ENCODE measurements around the gene SNORC. TPM values are rescaled to one million over a fixed set of nuclear protein-coding genes. Genes with fewer than 3 reads are reported as not detected.

Gene SNORC
- total and polyA plus RNA-seq, 2 of the 13 experiments (the other 11 are each of a cell fraction or from before 2014, with no cell fraction given): 59.1 to 86.1 TPM

GRCh38 chr2:232875256-232876121, 5.4 kb downstream of the SNORC start (continued):
- TF ChIP-seq, protein P1, sequence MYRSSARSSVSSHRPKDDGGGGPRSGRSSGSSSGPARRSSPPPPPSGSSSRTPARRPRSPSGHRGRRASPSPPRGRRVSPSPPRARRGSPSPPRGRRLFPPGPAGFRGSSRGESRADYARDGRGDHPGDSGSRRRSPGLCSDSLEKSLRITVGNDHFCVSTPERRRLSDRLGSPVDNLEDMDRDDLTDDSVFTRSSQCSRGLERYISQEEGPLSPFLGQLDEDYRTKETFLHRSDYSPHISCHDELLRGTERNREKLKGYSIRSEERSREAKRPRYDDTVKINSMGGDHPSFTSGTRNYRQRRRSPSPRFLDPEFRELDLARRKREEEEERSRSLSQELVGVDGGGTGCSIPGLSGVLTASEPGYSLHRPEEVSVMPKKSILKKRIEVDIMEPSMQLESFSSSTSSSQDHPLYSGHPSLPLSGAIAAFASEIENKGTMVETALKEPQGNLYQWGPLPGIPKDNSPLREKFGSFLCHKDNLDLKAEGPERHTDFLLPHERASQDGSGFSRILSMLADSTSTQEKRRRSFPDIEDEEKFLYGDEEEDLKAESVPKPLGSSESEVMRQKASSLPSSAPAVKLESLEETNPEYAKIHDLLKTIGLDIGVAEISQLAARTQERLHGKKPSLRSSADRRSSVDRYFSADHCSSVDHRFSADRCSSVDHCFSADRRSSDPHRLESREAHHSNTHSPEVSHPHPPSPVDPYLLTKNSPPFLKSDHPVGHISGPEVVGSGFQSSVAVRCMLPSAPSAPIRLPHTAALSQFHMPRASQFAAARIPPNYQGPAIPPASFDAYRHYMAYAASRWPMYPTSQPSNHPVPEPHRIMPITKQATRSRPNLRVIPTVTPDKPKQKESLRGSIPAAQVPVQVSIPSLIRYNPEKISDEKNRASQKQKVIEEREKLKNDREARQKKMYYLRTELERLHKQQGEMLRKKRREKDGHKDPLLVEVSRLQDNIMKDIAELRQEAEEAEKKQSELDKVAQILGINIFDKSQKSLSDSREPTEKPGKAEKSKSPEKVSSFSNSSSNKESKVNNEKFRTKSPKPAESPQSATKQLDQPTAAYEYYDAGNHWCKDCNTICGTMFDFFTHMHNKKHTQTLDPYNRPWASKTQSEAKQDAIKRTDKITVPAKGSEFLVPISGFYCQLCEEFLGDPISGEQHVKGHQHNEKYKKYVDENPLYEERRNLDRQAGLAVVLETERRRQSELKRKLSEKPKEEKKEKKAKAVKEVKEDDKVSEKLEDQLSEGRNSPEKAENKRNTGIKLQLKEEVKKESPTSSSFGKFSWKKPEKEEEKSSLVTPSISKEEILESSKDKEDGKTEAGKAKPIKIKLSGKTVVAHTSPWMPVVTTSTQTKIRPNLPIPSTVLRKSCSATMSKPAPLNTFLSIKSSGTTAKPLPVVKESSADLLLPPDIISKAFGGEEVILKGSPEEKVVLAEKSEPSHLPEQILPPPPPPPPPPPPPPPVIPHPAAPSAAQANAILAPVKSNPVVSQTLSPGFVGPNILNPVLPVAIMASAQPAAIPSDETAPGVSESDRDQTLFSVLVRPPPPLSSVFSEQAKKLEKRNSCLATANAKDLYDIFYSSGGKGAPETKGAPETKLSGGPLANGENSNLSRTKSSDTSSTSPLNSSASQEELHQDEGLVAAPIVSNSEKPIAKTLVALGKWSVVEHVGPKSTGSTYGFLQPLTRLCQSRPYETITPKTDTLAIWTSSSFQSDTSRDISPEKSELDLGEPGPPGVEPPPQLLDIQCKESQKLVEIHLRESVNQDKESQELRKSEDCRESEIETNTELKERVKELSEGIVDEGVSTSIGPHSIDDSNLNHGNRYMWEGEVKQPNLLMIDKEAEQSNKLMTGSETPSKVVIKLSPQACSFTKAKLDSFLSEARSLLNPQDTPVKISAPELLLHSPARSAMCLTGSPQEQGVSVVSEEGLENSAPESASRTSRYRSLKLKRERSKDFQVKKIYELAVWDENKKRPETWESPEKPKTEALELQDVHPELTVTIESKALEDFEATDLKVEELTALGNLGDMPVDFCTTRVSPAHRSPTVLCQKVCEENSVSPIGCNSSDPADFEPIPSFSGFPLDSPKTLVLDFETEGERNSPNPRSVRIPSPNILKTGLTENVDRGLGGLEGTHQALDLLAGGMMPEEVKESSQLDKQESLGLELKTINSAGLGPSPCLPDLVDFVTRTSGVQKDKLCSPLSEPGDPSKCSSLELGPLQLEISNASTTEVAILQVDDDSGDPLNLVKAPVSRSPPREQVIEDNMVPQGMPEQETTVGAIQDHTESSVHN (CRISPR knock-in tag; IDR thresholded peaks at IDR 0.05): 0 out of 2 replicates have a peak, but pooled peaks have one; percentile 29
- TF ChIP-seq, protein P2, sequence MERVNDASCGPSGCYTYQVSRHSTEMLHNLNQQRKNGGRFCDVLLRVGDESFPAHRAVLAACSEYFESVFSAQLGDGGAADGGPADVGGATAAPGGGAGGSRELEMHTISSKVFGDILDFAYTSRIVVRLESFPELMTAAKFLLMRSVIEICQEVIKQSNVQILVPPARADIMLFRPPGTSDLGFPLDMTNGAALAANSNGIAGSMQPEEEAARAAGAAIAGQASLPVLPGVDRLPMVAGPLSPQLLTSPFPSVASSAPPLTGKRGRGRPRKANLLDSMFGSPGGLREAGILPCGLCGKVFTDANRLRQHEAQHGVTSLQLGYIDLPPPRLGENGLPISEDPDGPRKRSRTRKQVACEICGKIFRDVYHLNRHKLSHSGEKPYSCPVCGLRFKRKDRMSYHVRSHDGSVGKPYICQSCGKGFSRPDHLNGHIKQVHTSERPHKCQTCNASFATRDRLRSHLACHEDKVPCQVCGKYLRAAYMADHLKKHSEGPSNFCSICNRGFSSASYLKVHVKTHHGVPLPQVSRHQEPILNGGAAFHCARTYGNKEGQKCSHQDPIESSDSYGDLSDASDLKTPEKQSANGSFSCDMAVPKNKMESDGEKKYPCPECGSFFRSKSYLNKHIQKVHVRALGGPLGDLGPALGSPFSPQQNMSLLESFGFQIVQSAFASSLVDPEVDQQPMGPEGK (CRISPR knock-in tag; IDR thresholded peaks at IDR 0.05): peak; percentile 19
- TF ChIP-seq SPEN (CRISPR knock-in tag; IDR thresholded peaks at IDR 0.05; ENCODE audit: low read depth): 0 out of 2 replicates have a peak, but pooled peaks have one; percentile 5
- 0 out of 2 replicates have a peak, but pooled peaks have one; percentile 33 for TF ChIP-seq ZNF430 (CRISPR knock-in tag; IDR thresholded peaks at IDR 0.05)
- no peak for TF ChIP-seq ZNF737 (CRISPR knock-in tag; IDR thresholded peaks at IDR 0.05; ENCODE audit: borderline replicate concordance)
- TF ChIP-seq ZNF282 (IDR thresholded peaks at IDR 0.05; ENCODE audit: partially characterized antibody): no peak
- TF ChIP-seq AHR (CRISPR knock-in tag; IDR thresholded peaks at IDR 0.05): 0 out of 2 replicates have a peak, but pooled peaks have one; percentile 6
- TF ChIP-seq RXRA (CRISPR knock-in tag; IDR thresholded peaks at IDR 0.05): peak; percentile 21; the same call in 1 of the 2 replicates
- TF ChIP-seq ZNF407 (CRISPR knock-in tag; IDR thresholded peaks at IDR 0.05; ENCODE audit: not compliant biosample characterization): no peak
